Endothelial cell of umbilical vein (primary cell): ENCODE results near the gene SUMF1. TPM values are rescaled to one million over a fixed set of nuclear protein-coding genes. Genes with fewer than 3 reads are reported as not detected.

Source experiments
- BruUV-seq: library from RNA; stranded (reverse); fragments of 400-500 nt; replicated peaks from 2 replicates; lab custom pipeline; 2021; lab: Mats Ljungman, UMichigan
- CTCF ChIA-PET: fragments of 300-600, 350-600 bp; sonication (Branson Sonifier 250); formaldehyde crosslinking; loops from one replicate; lab custom pipeline; 2021; ENCODE audit warnings: antibody characterized with exemption, inconsistent platforms; lab: Charles Lee
- POLR2A ChIA-PET: fragments of 300-600, 350-600 bp; sonication (Branson Sonifier 250); formaldehyde crosslinking; loops from one replicate; lab custom pipeline; 2021; ENCODE audit warnings: antibody characterized with exemption, inconsistent platforms; lab: Charles Lee
- DNase-seq: peaks from one replicate; pipeline ENCODE4 v3.0.0-alpha.2; 2011; ENCODE audit warnings: low read depth, low spot score
- FAIRE-seq: peaks from 2 replicates; lab custom pipeline; 2011; peaks lifted over from hg19 to GRCh38; lab: Jason Lieb, UNC
- H2AFZ ChIP-seq: 2 replicates; pipeline ENCODE4 v1.6.0; 2012; ENCODE audit warnings: low read depth, low read length, control low read depth, inconsistent platforms
- H3K27ac ChIP-seq: 2 replicates; pipeline ENCODE4 v1.5.1; 2011; ENCODE audit warnings: low read depth, mild to moderate bottlenecking, control low read depth, low read length, moderate library complexity; ENCODE audit not compliant: insufficient read depth
- H3K27me3 ChIP-seq, 2 experiments: 2 replicates each; pipeline versions ENCODE4 v1.6.0 to v1.6.1; 2011; ENCODE audit warnings: low read length in 2 of 2, mixed read lengths in 1 of 2; ENCODE audit not compliant: control insufficient read depth in 2 of 2, insufficient read depth in 2 of 2
- H3K36me3 ChIP-seq, 2 experiments: 2 replicates in 1 of 2; 3 replicates in 1 of 2; pipeline ENCODE4 v1.5.1; 2011; ENCODE audit warnings: low read length in 2 of 2, mild to moderate bottlenecking in 1 of 2, moderate library complexity in 1 of 2; ENCODE audit not compliant: control insufficient read depth in 2 of 2, insufficient read depth in 2 of 2; ENCODE audit errors: extremely low read depth in 1 of 2
- H3K4me1 ChIP-seq: 3 replicates; pipeline ENCODE4 v1.5.1; 2011; ENCODE audit warnings: mild to moderate bottlenecking, low read length; ENCODE audit not compliant: control insufficient read depth, insufficient read depth; ENCODE audit errors: extremely low read depth
- H3K4me2 ChIP-seq: 2 replicates; pipeline ENCODE4 v1.6.1; 2011; ENCODE audit warnings: low read length, control low read depth, mixed read lengths; ENCODE audit not compliant: insufficient read depth
- H3K4me3 ChIP-seq, 3 experiments: fragments of 200-600 bp in 1 of 3; sonication (generic), shearing (Covaris generic) in 1 of 3; replicated peaks in 1 of 3; 2 replicates each; pipeline ENCODE4 v1.5.1; 2011 to 2016; ENCODE audit warnings: control low read depth in 3 of 3, low read length in 3 of 3, mild to moderate bottlenecking in 2 of 3, inconsistent platforms in 1 of 3, low read depth in 1 of 3, moderate library complexity in 1 of 3; ENCODE audit not compliant: insufficient read depth in 1 of 3
- H3K79me2 ChIP-seq: 2 replicates; pipeline ENCODE4 v1.6.0; 2012; ENCODE audit warnings: low read length, inconsistent platforms; ENCODE audit not compliant: control insufficient read depth, insufficient read depth
- H3K9ac ChIP-seq: replicated peaks from 2 replicates; pipeline ENCODE3; 2011; ENCODE audit warnings: low read length, control low read depth; ENCODE audit not compliant: insufficient read depth; ENCODE audit errors: extremely low read depth
- H3K9me1 ChIP-seq: replicated peaks from 3 replicates; pipeline ENCODE4 v1.6.0; 2011; ENCODE audit warnings: mild to moderate bottlenecking, low read length; ENCODE audit not compliant: control insufficient read depth, insufficient read depth; ENCODE audit errors: extremely low read depth
- H3K9me3 ChIP-seq: replicated peaks from 2 replicates; pipeline ENCODE4 v1.5.1; 2012; ENCODE audit warnings: low read length, inconsistent platforms; ENCODE audit not compliant: control insufficient read depth, insufficient read depth
- H4K20me1 ChIP-seq: replicated peaks from 2 replicates; pipeline ENCODE3; 2011; ENCODE audit warnings: mild to moderate bottlenecking, low read length; ENCODE audit not compliant: control insufficient read depth, insufficient read depth; ENCODE audit errors: extremely low read depth
- EZH2 ChIP-seq: IDR thresholded peaks from 2 replicates; pipeline ENCODE4 v1.6.1; 2012; ENCODE audit warnings: borderline replicate concordance, low read depth, mild to moderate bottlenecking, moderate library complexity, low read length, inconsistent platforms; ENCODE audit not compliant: severe bottlenecking
- FOS ChIP-seq: IDR thresholded peaks from 2 replicates; pipeline ENCODE4 v1.6.1; 2011; ENCODE audit warnings: mild to moderate bottlenecking, low read length, moderate library complexity, borderline replicate concordance; ENCODE audit not compliant: insufficient read depth
- GATA2 ChIP-seq: IDR thresholded peaks from 2 replicates; pipeline ENCODE4 v1.7.0; 2011; ENCODE audit warnings: low read depth, mild to moderate bottlenecking, moderate library complexity, mixed read lengths, low read length; ENCODE audit not compliant: insufficient read length, insufficient read depth
- JUN ChIP-seq: IDR thresholded peaks from 2 replicates; pipeline ENCODE4 v1.6.1; 2011; ENCODE audit warnings: borderline replicate concordance, low read depth; ENCODE audit not compliant: insufficient read length, insufficient read depth
- MYC ChIP-seq: IDR thresholded peaks from one replicate; pipeline ENCODE4 v1.6.1; 2011; ENCODE audit warnings: mild to moderate bottlenecking, low read depth, low read length
- POLR2A ChIP-seq: IDR thresholded peaks from 2 replicates; pipeline ENCODE4 v1.6.1; 2012; ENCODE audit warnings: low read depth, mild to moderate bottlenecking, control low read depth, low read length
- POLR2AphosphoS5 ChIP-seq: IDR thresholded peaks from 2 replicates; pipeline ENCODE4 v1.6.1; 2012; ENCODE audit warnings: low read depth, mild to moderate bottlenecking, control low read depth, low read length, moderate library complexity; ENCODE audit not compliant: insufficient read depth
- dilution Hi-C: fragments of 300-500 bp; cut with MboI; formaldehyde crosslinking; loops from one replicate; pipeline ENCODE4 v1.15.0; 2019; ENCODE audit warnings: low sequenced_read_pairs; ENCODE audit not compliant: extremely low pct_ligation_motif_present
- intact Hi-C: fragments of 100-400 bp; cut with micrococcal nuclease; formaldehyde crosslinking; loops from one replicate; pipeline ENCODE4 v1.10.0; 2022
- polyA plus RNA-seq, 4 experiments: library from polyadenylated mRNA; depleted of rRNA in 3 of 4; stranded (reverse) in 3 of 4; unstranded in 1 of 4; fragments of >200 nt; gene quantifications; 2 replicates each; pipeline versions ENCODE4 v1.2.1 to v1.2.3, GENCODE V29; 2011 to 2012; ENCODE audit warnings: missing spikeins in 1 of 4
- total RNA-seq: library from RNA; stranded (reverse); gene quantifications from 2 replicates; pipeline ENCODE4 v1.2.3, GENCODE V29; 2021
- TF ChIP-seq, protein P1 (sequence below), 2 donors: IDR thresholded peaks; 1 replicate in 1 of 2; 2 replicates in 1 of 2; pipeline ENCODE4 v1.5.1; 2011; ENCODE audit warnings: low read length in 2 of 2, mild to moderate bottlenecking in 2 of 2, moderate library complexity in 2 of 2, control low read depth in 1 of 2, inconsistent platforms in 1 of 2, low read depth in 1 of 2; ENCODE audit not compliant: insufficient read depth in 1 of 2; ENCODE audit errors: extremely low read depth in 1 of 2
- TF ChIP-seq, protein P2 (sequence below): IDR thresholded peaks from 2 replicates; pipeline ENCODE4 v1.6.1; 2011; ENCODE audit not compliant: insufficient read depth, insufficient read length

The SUMF1 gene
- total and polyA plus RNA-seq, 2 donors (not counting 3 experiments of a cell fraction or from before 2014, with no cell fraction given) = 31.5 to 46.8 TPM

DNA sequence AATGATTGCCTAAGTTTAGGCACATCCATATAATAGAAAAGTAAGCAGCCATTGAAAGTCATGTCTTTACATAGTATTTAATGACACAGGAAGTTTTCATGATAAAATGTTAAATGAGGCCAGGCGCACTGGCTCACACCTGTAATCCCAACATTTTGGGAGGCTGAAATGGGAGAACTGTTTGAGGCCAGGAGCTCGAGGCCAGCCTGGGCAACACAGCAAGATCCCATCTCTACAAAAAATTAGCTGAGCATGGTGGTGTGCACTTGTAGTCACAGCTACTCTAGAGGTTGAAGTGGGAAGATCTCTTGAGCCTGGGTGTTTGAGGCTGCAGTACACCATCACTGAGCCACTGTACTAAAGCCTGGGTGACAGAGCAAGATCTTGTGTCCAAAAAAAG is 104.5 kb downstream of the SUMF1 start:
- Histone ChIP-seq H3K27ac (no peak overlapping the region), H3K9me1 (no peaks in the 10 kb centered on the region), H2AFZ (no peak overlapping the region), H3K27me3 (no peaks in the 10 kb centered on the region), H3K4me3 (no peak overlapping the region), H3K4me2 (no peak overlapping the region), H4K20me1 (no peaks in the 10 kb centered on the region), H3K9me3 (no peaks in the 10 kb centered on the region), H3K36me3 (peaks cover 0 to 3% of the 10 kb centered on the region in 2 experiments), H3K79me2 (no peaks in the 10 kb centered on the region), H3K4me1 (no peaks in the 10 kb centered on the region), H3K9ac (no peak overlapping the region)
- POLR2A ChIA-PET = no interaction called here
- TF ChIP-seq, protein P1, sequence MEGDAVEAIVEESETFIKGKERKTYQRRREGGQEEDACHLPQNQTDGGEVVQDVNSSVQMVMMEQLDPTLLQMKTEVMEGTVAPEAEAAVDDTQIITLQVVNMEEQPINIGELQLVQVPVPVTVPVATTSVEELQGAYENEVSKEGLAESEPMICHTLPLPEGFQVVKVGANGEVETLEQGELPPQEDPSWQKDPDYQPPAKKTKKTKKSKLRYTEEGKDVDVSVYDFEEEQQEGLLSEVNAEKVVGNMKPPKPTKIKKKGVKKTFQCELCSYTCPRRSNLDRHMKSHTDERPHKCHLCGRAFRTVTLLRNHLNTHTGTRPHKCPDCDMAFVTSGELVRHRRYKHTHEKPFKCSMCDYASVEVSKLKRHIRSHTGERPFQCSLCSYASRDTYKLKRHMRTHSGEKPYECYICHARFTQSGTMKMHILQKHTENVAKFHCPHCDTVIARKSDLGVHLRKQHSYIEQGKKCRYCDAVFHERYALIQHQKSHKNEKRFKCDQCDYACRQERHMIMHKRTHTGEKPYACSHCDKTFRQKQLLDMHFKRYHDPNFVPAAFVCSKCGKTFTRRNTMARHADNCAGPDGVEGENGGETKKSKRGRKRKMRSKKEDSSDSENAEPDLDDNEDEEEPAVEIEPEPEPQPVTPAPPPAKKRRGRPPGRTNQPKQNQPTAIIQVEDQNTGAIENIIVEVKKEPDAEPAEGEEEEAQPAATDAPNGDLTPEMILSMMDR (IDR thresholded peaks at IDR 0.05; ENCODE audit: extremely low read depth in 1 of 2, insufficient read depth in 1 of 2, low read depth in 1 of 2, low read length in 2 of 2) = no peak
- TF ChIP-seq MYC (no peak), GATA2 (no peak), POLR2A (no peak), JUN (no peak), EZH2 (no peak), FOS (no peak), POLR2AphosphoS5 (no peak)
- TF ChIP-seq, protein P2, sequence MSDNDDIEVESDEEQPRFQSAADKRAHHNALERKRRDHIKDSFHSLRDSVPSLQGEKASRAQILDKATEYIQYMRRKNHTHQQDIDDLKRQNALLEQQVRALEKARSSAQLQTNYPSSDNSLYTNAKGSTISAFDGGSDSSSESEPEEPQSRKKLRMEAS = no peak
- dilution Hi-C loops = no loop called here
- DNase-seq (no peak), FAIRE-seq (no peak)
- intact Hi-C loops = no loop called here
- CTCF ChIA-PET = interaction anchor here (1.2 kb wide), 1 partner anchor 12 kb away, joined by 3 read pairs; no protein-coding TSS in a partner anchor
- BruUV-seq = no TSS peak
